HG03439 (cell line): ENCODE results near the gene BTN1A1.
"Not testable (repeated sequence)": the region's sequence is repeated elsewhere in the genome, so short reads cannot be mapped to it uniquely, and the experiment has no call there.

ENCODE experiments used
- ATAC-seq: cut with Tn5 transposase; IDR thresholded peaks from one replicate; pipeline ENCODE4 v1.9.1; 2021; ENCODE audit warnings: mild to moderate bottlenecking, moderate library complexity; ENCODE audit not compliant: unreplicated experiment

BTN1A1 gene

DNA sequence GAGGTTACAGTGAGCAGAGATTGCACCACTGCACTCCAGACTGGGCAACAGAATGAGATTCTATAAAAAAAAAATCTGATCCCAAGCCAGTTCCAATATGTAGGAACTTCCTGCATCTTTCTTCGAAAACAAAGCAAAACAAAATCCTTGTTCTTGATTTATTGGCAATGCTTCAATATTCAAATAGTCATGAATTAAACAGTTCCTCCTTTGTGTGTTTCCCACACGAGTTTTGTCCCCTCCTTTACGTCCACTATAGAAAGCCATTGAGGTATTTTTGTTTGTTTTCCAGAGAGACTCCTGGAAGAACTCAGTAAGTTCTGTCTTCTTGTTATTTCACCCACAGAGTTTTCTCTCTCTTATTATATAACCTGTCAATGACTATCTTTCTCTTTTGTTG, 7.6 kb downstream of the BTN1A1 start:
- no peak for ATAC-seq

DNA sequence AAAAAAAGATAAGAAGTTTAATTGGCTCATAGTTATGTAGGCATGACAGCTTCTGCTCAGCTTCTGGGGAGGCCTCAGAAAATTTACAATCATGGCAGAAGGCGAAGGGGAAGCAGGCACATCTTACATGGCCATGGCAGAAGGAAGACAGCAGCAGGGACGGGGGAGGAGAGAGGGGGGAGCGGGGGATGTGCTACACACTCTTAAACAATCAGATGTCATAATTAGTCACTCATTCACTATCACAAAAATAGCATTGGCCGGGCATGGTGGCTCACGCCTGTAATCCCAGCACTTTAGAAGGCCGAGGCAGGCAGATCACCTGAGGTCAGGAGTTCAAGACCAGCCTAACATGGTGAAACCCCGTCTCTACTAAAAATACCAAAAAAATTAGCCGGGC, 10.9 kb downstream of the BTN1A1 start:
- ATAC-seq: not testable (repeated sequence)

DNA sequence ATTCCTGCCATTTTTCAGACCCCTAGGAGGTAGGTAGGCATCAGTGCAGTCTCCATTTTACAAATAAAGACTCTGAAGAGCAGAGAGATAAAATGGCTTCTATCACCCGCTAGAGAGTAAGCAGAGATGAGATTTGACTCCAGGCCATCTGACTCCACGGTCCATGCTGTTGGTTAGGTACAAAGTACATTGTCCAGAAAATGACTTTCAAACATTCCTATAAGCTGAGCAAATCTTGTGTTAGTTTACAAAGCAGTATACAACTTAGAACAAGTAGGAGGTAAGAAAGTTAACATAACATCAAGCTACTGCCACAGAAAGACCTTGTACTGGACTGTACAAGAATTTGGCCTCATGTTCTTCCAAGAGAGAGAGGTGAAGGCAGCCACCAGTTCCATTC, 14.9 kb downstream of the BTN1A1 start:
- ATAC-seq: no peak

DNA sequence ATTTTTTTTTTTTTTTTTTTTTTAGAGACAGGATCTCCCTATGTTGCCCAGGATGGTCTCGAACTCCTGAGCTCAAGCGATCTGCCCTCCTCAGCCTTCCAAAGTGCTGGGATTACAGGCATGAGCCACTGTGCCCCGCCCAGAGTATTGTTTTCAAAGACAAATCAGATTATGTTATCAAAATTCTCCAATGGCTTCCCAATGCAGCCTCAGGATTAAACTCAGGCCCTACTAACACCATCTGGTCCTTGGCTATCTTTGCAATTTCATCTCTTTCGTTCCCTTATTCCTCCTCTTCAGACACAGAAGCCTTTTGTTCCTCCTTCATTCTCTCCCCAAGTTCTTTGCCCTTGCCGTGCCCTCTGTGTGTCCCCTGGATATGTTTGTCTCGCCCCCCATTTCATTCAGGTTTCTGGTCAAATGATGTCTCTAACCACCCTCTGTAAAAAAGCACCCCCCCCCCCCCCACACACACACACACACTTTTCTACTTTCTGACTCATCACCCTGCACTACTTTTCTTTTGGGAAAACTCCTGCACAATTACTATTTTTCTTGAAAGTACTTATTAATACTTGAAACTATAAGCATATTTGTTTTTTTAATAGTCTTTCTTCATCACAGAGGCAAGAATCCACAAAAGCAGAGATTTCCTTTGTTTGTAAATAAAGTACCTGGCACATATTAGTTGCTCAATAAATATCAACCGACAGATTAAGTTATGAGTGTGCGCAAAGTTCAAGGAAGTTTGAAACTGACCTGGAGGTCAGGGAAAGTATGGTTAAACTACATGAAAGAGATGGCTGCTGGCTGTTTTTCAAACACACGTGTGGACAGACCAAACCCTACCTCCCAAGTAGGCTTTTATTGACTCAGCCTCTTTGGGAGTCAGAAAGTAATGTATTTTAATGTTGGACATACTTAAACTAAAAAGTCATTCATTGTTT, 16.7 kb downstream of the BTN1A1 start:
- no peak for ATAC-seq

DNA sequence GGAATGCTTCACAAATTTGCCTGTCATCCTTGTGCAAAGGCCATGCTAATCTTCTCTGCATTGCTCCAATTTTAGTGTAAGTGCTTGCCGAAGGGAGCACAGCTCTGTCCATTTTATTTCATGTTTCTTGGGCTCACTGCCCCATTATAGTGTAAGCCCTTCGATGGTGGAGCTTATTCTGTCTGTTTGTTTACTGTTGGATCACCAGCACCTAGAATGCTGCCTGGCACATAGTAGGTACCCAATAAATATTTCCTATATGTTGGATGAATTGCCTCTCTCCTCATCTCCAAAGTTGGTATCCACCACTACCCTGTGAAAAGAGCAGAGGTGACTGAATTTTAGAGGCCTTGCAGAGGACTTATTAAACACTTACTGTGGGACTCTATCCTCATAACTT, 19.3 kb downstream of the BTN1A1 start:
- no peak for ATAC-seq

DNA sequence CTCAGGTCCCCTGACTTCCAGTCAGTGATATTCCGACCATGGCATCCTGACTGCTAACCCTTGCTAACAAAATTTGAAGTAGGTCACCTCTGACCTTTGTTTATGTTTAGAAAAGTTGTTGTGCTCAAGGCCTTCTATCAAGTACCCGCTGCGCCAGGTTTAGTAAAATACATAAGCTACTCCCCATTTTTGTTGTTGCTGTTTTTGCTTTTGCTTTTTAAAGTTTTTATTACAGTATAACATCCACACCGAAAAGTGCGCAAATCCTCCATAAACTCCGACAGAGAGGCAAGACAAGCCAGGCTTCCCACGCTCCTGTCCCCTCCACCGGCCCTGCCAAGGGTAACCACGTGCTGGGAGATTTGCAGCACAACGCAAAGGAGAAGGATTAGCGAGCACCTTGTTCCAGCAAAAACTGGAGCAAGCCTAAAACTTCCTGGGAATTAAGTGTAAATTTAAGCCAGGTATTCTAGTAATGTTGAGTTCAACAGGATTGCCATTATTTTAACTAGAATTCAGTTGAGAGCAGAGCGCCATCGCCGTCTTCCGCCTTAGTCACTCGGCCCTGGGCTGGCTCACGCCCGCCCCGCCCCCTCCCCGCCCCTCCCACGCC, 20.2 kb downstream of the BTN1A1 start:
- ATAC-seq: peak; percentile 16

DNA sequence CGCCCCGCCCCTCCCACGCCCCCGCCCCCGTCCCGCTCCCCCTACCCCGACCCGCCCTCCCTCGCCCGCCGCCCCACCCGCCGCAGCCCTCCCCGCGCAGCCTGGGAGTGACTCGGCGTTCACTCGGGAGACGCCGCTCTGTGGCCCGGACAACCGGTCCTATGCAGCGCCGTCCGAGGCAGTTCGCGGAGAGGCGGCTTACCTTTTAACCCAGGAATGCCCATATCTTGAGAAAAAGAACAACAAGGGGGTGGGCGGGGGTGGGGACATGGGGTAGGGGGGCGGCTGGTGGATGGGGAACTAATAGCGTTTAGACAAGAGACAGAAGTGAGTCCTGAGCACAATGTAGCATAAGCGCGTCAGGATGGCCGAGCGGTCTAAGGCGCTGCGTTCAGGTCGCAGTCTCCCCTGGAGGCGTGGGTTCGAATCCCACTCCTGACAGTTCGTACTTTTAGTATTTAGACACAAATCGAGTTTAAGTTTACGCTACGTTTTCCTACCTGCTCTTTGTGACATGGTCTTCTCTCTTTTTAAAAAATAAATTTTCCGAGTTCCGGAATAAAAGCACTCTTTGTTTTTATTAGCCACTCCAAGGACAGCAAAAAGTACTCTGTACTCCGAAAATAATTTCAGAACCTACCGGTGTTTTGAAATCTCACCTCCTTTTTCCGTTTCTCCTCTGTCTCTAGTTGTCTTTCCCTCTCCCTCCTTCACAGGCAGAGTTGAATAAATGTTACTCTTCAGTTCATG, 20.9 kb downstream of the BTN1A1 start:
- peak; percentile 64 for ATAC-seq

DNA sequence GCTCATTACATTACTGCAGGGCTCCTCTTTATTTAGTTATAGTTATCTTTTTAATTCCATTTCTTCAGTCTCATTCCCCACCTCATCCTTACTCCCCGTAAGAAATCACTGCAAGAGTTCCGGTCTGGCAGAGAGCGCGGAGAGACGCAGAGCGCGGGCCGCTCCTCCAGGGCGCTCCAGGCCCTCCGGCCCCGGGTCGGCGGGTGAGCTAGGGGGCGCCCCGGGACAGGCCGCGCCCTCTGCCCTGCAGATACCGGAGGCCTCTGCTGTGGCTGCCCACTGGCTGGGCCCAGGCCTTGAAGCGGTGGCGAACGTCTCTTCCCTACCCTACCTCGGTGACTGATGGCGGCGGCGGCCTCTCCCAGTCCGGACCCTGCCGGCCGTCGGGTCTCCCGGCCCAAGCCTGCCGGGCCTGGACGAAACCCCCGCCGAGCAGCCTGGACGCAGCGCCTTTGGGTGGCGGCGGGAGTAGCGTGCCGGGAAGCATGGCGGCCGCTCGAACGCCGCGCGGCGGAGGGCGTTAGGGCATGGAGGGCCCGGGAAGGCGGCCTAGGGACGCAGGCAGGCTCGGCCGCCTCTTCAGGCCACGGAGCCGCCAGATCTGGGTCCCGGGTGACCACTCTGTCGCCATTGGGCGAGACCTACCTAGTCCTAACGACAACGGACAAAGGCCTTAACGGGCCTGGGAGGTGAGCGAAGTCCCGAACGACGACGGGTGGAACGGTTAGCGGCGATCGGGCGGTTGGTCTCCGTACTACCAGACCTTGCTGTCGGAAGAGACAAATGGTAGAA, 21.7 kb downstream of the BTN1A1 start:
- ATAC-seq: peak; percentile 84

DNA sequence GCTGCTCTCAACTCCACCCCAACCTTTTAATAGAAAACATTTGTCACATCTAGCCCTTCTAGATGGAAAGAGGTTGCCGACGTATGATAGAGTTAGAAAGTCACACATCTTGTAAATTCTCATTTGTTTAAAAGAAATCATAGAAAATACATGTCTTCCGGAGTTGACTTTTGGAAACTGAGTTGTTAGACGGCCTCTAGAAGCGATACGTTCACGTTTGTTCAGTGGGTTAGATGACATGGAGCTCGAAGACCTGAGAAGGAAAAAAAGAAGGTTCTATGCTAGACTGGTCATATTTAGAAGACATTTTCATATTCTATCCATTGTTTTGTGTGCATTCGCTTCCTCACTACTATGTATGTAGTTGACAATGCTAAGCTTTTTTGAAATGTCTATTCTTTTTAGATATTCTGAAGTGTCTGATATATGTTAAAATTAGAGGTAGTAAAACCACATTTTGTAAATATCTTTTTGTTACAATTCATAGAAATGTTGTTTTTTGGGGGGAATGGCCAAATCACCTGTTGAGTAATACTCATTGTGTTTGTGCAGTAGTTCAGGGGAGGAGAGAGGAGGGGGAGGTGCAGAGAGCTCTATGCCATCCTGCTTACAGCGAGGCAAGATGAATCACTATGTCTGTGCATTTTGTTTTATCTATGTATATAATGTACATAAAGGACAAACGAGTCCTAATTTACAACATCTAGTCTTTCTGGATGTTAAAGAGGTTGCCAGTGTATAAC, 22.6 kb downstream of the BTN1A1 start:
- not testable (repeated sequence) for ATAC-seq

DNA sequence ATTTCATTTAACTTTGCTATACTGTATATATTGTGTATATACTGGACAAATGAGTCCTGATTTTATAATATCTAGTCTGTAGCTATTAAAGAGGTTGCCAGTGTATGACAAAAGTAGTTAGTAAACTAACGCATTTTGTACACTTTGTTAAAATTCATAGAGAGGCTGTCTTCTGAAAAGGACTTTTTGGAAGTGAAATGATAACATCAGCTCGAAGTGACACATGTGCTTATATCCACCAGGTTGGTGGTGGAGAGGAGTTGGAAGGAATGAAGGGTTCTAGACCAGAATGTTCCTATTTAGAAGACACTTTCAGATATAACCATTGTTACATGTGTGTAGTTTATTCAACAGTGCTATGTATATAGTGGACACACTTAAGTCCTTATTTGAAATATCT, 24.2 kb downstream of the BTN1A1 start:
- ATAC-seq: not testable (repeated sequence)

DNA sequence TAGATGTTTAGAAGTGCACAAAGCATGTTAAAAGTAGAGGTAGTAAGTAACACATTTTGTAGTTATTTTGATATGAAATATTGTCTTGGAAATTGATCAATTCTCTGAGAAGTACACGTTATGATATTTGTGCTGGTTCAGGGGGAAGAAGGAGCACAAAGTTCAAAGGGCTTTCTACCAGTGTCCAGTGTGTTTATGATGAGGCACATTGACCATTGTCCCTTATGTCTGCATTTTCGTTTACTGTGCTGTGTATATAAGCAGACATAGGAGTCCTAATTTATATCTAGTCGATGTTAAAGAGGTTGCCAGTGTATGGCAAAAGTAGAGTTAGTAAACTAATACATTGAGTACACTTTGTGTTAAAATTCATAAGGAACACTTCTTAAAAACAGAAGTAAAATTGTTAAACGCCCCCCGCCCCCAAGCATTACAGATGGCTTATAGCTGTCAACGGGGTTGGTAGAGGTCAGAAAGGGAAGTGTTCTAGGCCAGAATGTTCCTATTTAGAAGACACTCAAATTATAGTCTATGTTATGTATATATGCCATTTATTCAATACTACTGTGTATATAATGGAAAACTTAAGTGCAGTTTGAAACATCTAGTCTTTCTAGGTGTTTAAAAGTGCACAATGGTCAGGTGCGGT, 24.7 kb downstream of the BTN1A1 start:
- no peak for ATAC-seq

DNA sequence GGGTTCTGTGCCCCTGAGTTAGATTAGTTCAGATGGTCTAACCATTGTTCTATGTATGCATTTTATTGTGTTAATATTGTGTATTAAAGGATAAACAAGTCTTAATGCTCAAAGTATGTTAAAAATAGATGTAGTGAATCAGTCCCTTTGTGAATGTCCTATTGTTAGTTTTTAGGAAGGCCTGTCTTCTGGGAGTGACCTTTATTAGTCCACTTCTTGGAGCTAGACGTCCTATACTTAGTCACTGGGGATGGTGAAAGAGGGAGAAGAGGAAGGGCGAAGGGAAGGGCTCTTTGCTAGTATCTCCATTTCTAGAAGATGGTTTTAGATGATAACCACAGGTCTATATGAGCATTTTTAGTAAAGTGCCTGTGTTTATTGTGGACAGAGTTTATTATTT, 25.7 kb downstream of the BTN1A1 start:
- ATAC-seq: no peak

DNA sequence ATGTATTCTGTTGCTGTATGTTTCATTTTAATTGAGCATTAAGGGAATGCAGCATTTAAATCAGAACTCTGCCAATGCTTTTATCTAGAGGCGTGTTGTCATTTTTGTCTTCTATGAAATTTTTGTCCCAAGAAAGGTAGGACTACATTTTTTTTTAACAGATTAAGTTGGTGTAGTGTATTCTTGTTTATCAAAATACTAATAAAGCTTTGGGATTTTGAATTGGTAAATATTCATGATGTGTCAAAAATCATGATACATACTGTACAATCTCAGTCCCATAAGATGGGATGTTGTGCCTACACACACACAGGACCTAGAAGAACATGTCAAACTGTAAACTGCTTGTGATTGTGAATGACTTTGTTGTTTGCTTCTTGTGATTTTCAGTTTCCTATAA, 26.8 kb downstream of the BTN1A1 start:
- ATAC-seq: no peak

DNA sequence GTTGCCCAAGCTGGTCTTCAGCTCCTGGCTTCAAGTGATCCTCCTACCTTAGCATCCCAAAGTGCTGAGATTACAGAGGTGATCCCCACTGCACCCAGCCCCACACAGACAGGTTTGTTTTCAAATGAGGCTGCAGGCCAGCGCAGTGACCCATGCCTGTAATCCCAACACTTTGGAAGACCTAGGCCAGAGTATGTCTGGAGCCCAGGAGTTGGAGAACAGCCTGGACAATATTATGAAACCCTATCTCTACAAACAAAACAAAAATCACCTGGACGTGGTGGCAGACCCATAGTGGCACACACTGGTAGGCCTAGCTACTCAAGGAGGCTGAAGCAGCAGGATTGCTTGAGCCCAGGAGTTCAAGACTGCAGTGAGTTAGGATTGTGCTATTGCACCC, 30.1 kb downstream of the BTN1A1 start:
- no peak for ATAC-seq

DNA sequence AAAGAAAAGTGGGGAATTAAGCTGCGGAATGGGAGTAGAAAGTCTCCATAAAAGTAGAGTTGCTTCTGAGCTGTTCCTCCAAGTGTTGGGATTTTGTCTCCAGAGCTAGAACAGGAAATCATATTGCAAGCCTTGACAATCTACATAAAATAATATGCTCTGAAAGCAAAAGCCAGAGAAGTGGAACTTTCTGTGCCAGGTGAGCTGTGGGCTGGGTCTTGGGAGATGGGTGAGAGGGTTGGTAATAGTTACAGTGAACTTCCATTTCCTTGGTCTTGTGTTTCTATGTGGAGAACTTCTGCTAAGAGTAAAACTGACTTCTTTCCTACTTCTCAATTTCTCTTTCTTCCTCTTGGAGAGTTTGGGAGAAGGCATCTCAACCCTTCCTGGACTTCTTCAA, 31.8 kb downstream of the BTN1A1 start:
- no peak for ATAC-seq

DNA sequence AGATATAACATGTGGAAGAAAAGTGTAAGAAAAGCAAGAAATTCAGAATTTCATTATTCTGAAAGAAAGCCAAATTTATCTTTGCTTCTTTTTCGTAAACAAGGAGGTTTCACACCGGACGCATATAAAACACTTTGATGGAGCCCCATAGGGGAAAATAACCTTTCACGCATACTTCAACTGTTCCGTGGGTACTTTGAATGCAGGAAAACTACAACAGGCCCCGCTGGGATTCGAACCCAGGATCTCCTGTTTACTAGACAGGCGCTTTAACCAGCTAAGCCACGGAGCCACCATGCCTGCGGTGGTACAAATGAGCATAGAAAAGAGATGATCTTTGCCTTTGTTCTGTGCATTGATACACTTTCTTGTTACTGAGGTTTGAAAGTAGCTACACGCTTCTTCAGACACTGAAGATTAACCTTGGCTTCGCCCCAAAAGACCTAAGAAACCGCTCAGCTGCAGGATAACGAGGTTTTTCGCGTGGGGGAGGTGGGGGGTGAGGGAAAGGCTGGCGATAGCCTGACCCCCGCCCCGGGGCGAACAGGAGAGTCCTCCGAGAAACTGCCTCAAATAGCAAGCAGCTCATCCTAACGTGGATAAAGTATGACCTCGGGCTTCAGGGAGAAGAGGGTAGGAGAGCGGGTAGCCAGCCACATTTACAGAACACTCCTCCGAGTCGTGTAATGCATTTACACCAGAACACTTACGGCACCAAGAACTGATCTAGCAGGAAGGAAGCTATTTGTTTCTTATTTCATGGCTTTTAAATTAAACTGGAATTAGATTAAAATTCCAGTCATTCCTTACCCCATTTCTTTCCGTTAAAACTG, 32.8 kb downstream of the BTN1A1 start:
- peak; percentile 32 for ATAC-seq

DNA sequence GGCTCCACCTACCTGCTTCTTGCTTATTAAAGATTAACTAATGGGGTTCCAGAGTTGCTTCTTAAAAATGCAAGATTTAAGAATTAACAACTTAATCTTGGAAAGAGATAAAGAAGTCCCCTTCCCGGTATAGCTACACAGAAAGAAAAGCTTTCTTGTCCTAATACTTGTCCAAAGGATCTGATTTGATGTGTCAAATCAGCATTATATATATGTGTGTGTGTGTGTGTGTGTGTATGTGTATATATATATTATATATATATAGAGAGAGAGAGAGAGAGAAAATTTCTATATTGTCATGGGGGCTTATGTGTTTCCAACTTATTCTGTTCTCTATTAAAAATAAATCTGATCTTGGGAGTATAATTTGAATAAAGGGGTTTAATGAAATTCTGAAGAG, 33.4 kb downstream of the BTN1A1 start:
- no peak for ATAC-seq

DNA sequence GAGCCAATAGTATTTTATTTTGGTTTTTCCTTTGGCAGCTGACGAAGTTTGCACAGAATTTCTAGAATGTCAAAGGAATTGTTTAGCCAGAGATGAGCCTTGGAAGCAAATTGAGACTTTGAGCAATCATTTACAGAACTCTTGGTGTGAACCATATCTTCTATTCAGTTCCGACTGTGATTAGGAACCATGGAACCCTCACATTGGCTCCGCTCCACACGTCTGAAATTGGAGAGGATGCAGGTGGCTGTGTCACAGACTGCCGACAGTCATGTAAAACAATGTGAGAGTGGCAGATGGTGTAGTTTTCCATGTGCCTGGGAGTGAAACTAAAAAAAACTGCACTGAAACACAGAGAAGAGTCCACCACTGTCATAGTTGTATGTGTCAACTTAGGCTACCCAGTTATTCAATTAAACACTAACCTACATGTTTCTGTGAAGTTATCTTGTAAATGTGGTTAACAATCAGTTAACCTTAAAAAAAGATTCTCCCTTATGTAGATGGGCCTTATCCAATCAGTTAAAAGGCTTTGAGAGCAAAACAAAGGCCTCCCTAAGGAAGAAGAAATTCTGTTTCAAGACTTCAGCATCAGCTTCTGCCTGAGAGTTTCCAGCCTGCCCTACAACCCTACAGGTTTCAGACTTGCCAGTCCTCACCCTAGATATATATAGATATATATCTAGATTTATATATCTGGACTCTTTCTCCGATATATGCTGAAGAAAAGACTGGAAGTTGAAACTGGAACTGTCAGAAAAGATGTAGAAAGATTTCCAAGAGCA, 34.8 kb downstream of the BTN1A1 start:
- no peak for ATAC-seq
